Parietal lobe (tissue), 1 donor: ENCODE measurements around the gene TMTC3. TPM values are rescaled to one million over a fixed set of nuclear protein-coding genes. Genes with fewer than 3 reads are reported as not detected.

Experiments
- total RNA-seq: library from RNA; depleted of rRNA; stranded (reverse); fragments of >200 nt; gene quantifications from one replicate; pipeline ENCODE4 v1.2.3, GENCODE V29; 2014

TMTC3 gene
- total RNA-seq, result 20.0 TPM

GRCh38 chr12:88141774-88142609 lies at the start of gene TMTC3, which contains the start of gene CEP290:
Gene TMTC3, plus strand, starts transcription at chr12:88142307. Its CDS starts 6,009 bp downstream, at chr12:88148316.
Gene CEP290, minus strand, starts transcription at chr12:88142088. Its CDS starts 781 bp downstream, at chr12:88141307.

Other genes with a start within 250 kb of the TMTC3 start
- gene C12orf50, start 112.9 kb upstream of the TMTC3 start, total RNA-seq, result 0.31 TPM
- gene CEP290, start 219 bp upstream of the TMTC3 start, total RNA-seq, result 101 TPM